HepG2 (cell line): Measurements from ENCODE around the gene SPATC1L. TPM values are rescaled to one million over a fixed set of nuclear protein-coding genes. Genes with fewer than 3 reads are reported as not detected.

Experiments used
- BCL6 ChIP-seq: IDR thresholded peaks from 2 replicates; pipeline ENCODE4 v1.6.1; 2016; ENCODE audit warnings: missing genetic modification reagents, missing compliant biosample characterization
- LCORL ChIP-seq, 2 experiments: fragments of 450-650 bp in 1 of 2; sonication (generic) in 1 of 2; formaldehyde crosslinking in 1 of 2; IDR thresholded peaks; 2 replicates each; pipeline versions ENCODE4 v1.5.0 to v1.6.1; 2017 to 2020; ENCODE audit warnings: antibody characterized with exemption in 1 of 2, missing genetic modification reagents in 1 of 2
- MYC ChIP-seq: sonication (generic); formaldehyde crosslinking; IDR thresholded peaks from 2 replicates; pipeline ENCODE4 v1.9.0; 2021; ENCODE audit warnings: missing genetic modification reagents, borderline replicate concordance
- NCOA1 ChIP-seq: sonication (generic); formaldehyde crosslinking; IDR thresholded peaks from 2 replicates; pipeline ENCODE4 v1.9.0; 2021; ENCODE audit warnings: missing genetic modification reagents
- NRL ChIP-seq: sonication (generic); formaldehyde crosslinking; IDR thresholded peaks from 2 replicates; pipeline ENCODE4 v1.5.0; 2020; ENCODE audit warnings: missing genetic modification reagents, mild to moderate bottlenecking, moderate library complexity, borderline replicate concordance
- SAP130 ChIP-seq: IDR thresholded peaks from 2 replicates; pipeline ENCODE4 v1.6.1; 2016; ENCODE audit warnings: low read depth
- THAP9 ChIP-seq: sonication (generic); formaldehyde crosslinking; IDR thresholded peaks from 2 replicates; pipeline ENCODE4; 2020; ENCODE audit warnings: missing genetic modification reagents, mild to moderate bottlenecking, borderline replicate concordance
- ZBTB4 ChIP-seq: sonication (generic); formaldehyde crosslinking; IDR thresholded peaks from 2 replicates; pipeline ENCODE4 v1.4.0; 2020; ENCODE audit warnings: missing genetic modification reagents, mild to moderate bottlenecking, borderline replicate concordance
- ZNF33B ChIP-seq: sonication (generic); formaldehyde crosslinking; IDR thresholded peaks from 2 replicates; pipeline ENCODE4 v1.5.1; 2020; ENCODE audit warnings: mild to moderate bottlenecking, missing genetic modification reagents
- ZNF430 ChIP-seq: sonication (generic); formaldehyde crosslinking; IDR thresholded peaks from 2 replicates; pipeline ENCODE4 v1.9.0; 2021; ENCODE audit warnings: mild to moderate bottlenecking, missing genetic modification reagents
- ZNF616 ChIP-seq: sonication (generic); formaldehyde crosslinking; IDR thresholded peaks from 2 replicates; pipeline ENCODE4 v1.5.0; 2020; ENCODE audit warnings: low read depth, mild to moderate bottlenecking, missing genetic modification reagents
- polyA plus RNA-seq, 8 experiments: library from polyadenylated mRNA; depleted of rRNA in 3 of 8; stranded (reverse) in 7 of 8; unstranded in 1 of 8; fragments of >200 nt; fragmentation: Illumina TruSeq in 4 of 8; extraction: Trizol in 4 of 8; gene quantifications; 2 replicates each; pipeline versions ENCODE4 v1.2.1 to v1.2.3, GENCODE V29; 2011 to 2016; ENCODE audit warnings: low read depth in 4 of 8, missing spikeins in 1 of 8, mixed read lengths in 1 of 8; ENCODE audit not compliant: insufficient read depth in 1 of 8
- total RNA-seq, 5 experiments: library from RNA; depleted of rRNA; stranded (reverse); fragments of >200 nt; fragmentation: Illumina TruSeq; extraction: Trizol; gene quantifications; 2 replicates each; pipeline ENCODE4 v1.2.3, GENCODE V29; 2016; ENCODE audit warnings: low read depth in 1 of 5
- TF ChIP-seq, protein P1 (sequence below): sonication (generic); formaldehyde crosslinking; IDR thresholded peaks from 2 replicates; pipeline ENCODE4 v1.8.1; 2023; ENCODE audit warnings: mild to moderate bottlenecking, missing genetic modification reagents
- TF ChIP-seq, protein P2 (sequence below): sonication (generic); formaldehyde crosslinking; IDR thresholded peaks from 2 replicates; pipeline ENCODE4 v1.5.1; 2020; ENCODE audit warnings: missing genetic modification reagents, mild to moderate bottlenecking, borderline replicate concordance
- TF ChIP-seq, protein P3 (sequence below): sonication (generic); formaldehyde crosslinking; conservative IDR thresholded peaks from 2 replicates; pipeline ENCODE4 v1.4.0; 2020; ENCODE audit warnings: missing genetic modification reagents

Gene SPATC1L
- total and polyA plus RNA-seq, 2 of the 13 experiments (the other 11 are each of a cell fraction or from before 2014, with no cell fraction given), result 1.4 to 3.3 TPM

GRCh38 chr21:46153247-46154154, 30.8 kb downstream of the SPATC1L start (continued):
- TF ChIP-seq ZBTB4 (no peak), MYC (CRISPR knock-in tag) (peak; percentile 42; the same call in 1 of the 2 replicates), ZNF33B (CRISPR knock-in tag) (peak; percentile 42; the same call in 1 of the 2 replicates), THAP9 (CRISPR knock-in tag) (no peak), LCORL (IDR thresholded peaks at IDR 0.05) (no peak), LCORL (CRISPR knock-in tag; IDR thresholded peaks at IDR 0.05) (peak; percentile 89), BCL6 (CRISPR knock-in tag) (peak; percentile 56; the same call in 1 of the 2 replicates), NRL (CRISPR knock-in tag) (peak; percentile 50), ZNF616 (CRISPR knock-in tag) (no peak), NCOA1 (CRISPR knock-in tag) (peak; percentile 37; the same call in 1 of the 2 replicates), SAP130 (CRISPR knock-in tag) (peak; percentile 85), ZNF430 (peak; percentile 66; the same call in 1 of the 2 replicates)
- TF ChIP-seq, protein P1, sequence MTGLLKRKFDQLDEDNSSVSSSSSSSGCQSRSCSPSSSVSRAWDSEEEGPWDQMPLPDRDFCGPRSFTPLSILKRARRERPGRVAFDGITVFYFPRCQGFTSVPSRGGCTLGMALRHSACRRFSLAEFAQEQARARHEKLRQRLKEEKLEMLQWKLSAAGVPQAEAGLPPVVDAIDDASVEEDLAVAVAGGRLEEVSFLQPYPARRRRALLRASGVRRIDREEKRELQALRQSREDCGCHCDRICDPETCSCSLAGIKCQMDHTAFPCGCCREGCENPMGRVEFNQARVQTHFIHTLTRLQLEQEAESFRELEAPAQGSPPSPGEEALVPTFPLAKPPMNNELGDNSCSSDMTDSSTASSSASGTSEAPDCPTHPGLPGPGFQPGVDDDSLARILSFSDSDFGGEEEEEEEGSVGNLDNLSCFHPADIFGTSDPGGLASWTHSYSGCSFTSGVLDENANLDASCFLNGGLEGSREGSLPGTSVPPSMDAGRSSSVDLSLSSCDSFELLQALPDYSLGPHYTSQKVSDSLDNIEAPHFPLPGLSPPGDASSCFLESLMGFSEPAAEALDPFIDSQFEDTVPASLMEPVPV (CRISPR knock-in tag), result no peak
- TF ChIP-seq, protein P2, sequence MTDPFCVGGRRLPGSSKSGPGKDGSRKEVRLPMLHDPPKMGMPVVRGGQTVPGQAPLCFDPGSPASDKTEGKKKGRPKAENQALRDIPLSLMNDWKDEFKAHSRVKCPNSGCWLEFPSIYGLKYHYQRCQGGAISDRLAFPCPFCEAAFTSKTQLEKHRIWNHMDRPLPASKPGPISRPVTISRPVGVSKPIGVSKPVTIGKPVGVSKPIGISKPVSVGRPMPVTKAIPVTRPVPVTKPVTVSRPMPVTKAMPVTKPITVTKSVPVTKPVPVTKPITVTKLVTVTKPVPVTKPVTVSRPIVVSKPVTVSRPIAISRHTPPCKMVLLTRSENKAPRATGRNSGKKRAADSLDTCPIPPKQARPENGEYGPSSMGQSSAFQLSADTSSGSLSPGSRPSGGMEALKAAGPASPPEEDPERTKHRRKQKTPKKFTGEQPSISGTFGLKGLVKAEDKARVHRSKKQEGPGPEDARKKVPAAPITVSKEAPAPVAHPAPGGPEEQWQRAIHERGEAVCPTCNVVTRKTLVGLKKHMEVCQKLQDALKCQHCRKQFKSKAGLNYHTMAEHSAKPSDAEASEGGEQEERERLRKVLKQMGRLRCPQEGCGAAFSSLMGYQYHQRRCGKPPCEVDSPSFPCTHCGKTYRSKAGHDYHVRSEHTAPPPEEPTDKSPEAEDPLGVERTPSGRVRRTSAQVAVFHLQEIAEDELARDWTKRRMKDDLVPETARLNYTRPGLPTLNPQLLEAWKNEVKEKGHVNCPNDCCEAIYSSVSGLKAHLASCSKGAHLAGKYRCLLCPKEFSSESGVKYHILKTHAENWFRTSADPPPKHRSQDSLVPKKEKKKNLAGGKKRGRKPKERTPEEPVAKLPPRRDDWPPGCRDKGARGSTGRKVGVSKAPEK (CRISPR knock-in tag), result no peak; the same call in 1 of the 2 replicates
- TF ChIP-seq, protein P3, sequence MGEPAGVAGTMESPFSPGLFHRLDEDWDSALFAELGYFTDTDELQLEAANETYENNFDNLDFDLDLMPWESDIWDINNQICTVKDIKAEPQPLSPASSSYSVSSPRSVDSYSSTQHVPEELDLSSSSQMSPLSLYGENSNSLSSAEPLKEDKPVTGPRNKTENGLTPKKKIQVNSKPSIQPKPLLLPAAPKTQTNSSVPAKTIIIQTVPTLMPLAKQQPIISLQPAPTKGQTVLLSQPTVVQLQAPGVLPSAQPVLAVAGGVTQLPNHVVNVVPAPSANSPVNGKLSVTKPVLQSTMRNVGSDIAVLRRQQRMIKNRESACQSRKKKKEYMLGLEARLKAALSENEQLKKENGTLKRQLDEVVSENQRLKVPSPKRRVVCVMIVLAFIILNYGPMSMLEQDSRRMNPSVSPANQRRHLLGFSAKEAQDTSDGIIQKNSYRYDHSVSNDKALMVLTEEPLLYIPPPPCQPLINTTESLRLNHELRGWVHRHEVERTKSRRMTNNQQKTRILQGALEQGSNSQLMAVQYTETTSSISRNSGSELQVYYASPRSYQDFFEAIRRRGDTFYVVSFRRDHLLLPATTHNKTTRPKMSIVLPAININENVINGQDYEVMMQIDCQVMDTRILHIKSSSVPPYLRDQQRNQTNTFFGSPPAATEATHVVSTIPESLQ (CRISPR knock-in tag), result no peak
